ENCODE results near the gene ZNF382. TPM values are rescaled to one million over a fixed set of nuclear protein-coding genes. Genes with fewer than 3 reads are reported as not detected.

ZNF382 gene
- polyA plus RNA-seq, 1 of the 3 experiments (the other 2 are of a cell fraction) = 2.3 TPM

- Histone ChIP-seq H4K20me1 (ENCODE audit: insufficient read depth) (no peaks in the 10 kb centered on the region), H3K9me3 (no peaks in the 10 kb centered on the region), H3K9ac (peak overlapping the region; percentile 63), H3K27me3 (ENCODE audit: insufficient read depth) (no peaks in the 10 kb centered on the region), H3K4me3 (ENCODE audit: low read depth in 2 of 2, low read length in 1 of 2) (peak overlapping the region; percentile 79 to 84), H3K36me3 (replicated peaks in 1 of 2; ENCODE audit: control insufficient read depth in 1 of 2, insufficient read depth in 2 of 2, low read length in 1 of 2) (peaks cover 22 to 26% of the 10 kb centered on the region in 2 experiments), H2AFZ (ENCODE audit: low read depth) (peak overlapping the region; percentile 82), H3F3A (replicated peaks; ENCODE audit: insufficient read depth) (no peaks in the 10 kb centered on the region), H3K9me2 (no peaks in the 10 kb centered on the region), H3K4me1 (ENCODE audit: control insufficient read depth in 1 of 2, insufficient read depth in 2 of 2, low read depth in 1 of 2, low read length in 1 of 2) (peaks cover 0 to 2% of the 10 kb centered on the region in 2 experiments; a peak in 1 of 4 replicates), H3K27ac (ENCODE audit: low read depth in 2 of 2, low read length in 1 of 2) (peak overlapping the region in 1 of 2 experiments; percentile 76; a peak in 1 of 4 replicates), H3K4me2 (peak overlapping the region; percentile 67), H3K79me2 (ENCODE audit: insufficient read depth) (peaks cover 27% of the 10 kb centered on the region; the same call in 1 of the 2 replicates)
- DNase-seq = no peak
- TF ChIP-seq IRF3 (IDR thresholded peaks at IDR 0.05; ENCODE audit: low read depth, low read length) (no peak), TAF1 (IDR thresholded peaks at IDR 0.05; ENCODE audit: borderline replicate concordance, low read depth, low read length) (no peak), SMC3 (IDR thresholded peaks at IDR 0.05; ENCODE audit: low read depth, low read length) (no peak), USF1 (IDR thresholded peaks at IDR 0.05; ENCODE audit: borderline replicate concordance, low read depth) (no peak), TEAD4 (IDR thresholded peaks at IDR 0.05; ENCODE audit: borderline replicate concordance, insufficient read depth) (no peak), USF2 (IDR thresholded peaks at IDR 0.05; ENCODE audit: borderline replicate concordance, low read depth, low read length) (no peak), ZBTB33 (IDR thresholded peaks at IDR 0.05; ENCODE audit: borderline replicate concordance, low read depth) (no peak), MXI1 (IDR thresholded peaks at IDR 0.05; ENCODE audit: low read depth, low read length) (peak; percentile 21; the same call in 1 of the 2 replicates)
- ChIA-PET POLR2A (interaction anchor here (0.6 to 1.5 kb wide), 4 partner anchors 14 to 227 kb away, joined by 4 to 5 read pairs (median 4); partner anchors contain the start of genes ZFP14, ZNF260 and ZNF529), CTCF (no interaction called here)
- 8% methylated on average over 1 of the region's 1 CpG for WGBS (ENCODE audit: low lambda C conversion rate)
Measured at GRCh38 chr19:36605877-36606478, 865 bp downstream of the ZNF382 start.

- H3K79me2 ChIP-seq (ENCODE audit: insufficient read depth) = no peaks in the 10 kb centered on the region
- no peak overlapping the region for H3K4me2 ChIP-seq
- H3K9me2 ChIP-seq = no peaks in the 10 kb centered on the region
- no peaks in the 10 kb centered on the region for H3K27me3 ChIP-seq (ENCODE audit: insufficient read depth)
- H3K36me3 ChIP-seq (replicated peaks in 1 of 2; ENCODE audit: control insufficient read depth in 1 of 2, insufficient read depth in 2 of 2, low read length in 1 of 2) = peaks cover 9 to 36% of the 10 kb centered on the region in 2 experiments
- H3K4me3 ChIP-seq (ENCODE audit: low read depth in 2 of 2, low read length in 1 of 2) = no peak overlapping the region; a peak in 1 of 4 replicates
- no peaks in the 10 kb centered on the region for H3K4me1 ChIP-seq (ENCODE audit: control insufficient read depth in 1 of 2, insufficient read depth in 2 of 2, low read depth in 1 of 2, low read length in 1 of 2)
- H4K20me1 ChIP-seq (ENCODE audit: insufficient read depth) = no peaks in the 10 kb centered on the region
- H2AFZ ChIP-seq (ENCODE audit: low read depth) = no peak overlapping the region
- ChIA-PET POLR2A (no interaction called here), CTCF (interaction anchor here (1.2 kb wide), 1 partner anchor 13 kb away, joined by 3 read pairs; no protein-coding TSS in a partner anchor)
- 78% methylated on average over 5 of the region's 5 CpGs for WGBS (ENCODE audit: low lambda C conversion rate)
- no peak for DNase-seq
- no peak overlapping the region for H3K9ac ChIP-seq
- H3F3A ChIP-seq (replicated peaks; ENCODE audit: insufficient read depth) = no peaks in the 10 kb centered on the region
- peaks cover 29% of the 10 kb centered on the region; the same call in 1 of the 2 replicates for H3K9me3 ChIP-seq
- no peak overlapping the region for H3K27ac ChIP-seq (ENCODE audit: low read depth in 2 of 2, low read length in 1 of 2)
- no peak for TF ChIP-seq EP300 (IDR thresholded peaks at IDR 0.05; ENCODE audit: borderline replicate concordance in 1 of 2, low read depth in 1 of 2, low read length in 1 of 2)
- TF ChIP-seq NRF1 (IDR thresholded peaks at IDR 0.05; ENCODE audit: low read depth, low read length) = no peak
- no peak for TF ChIP-seq SIN3A (IDR thresholded peaks at IDR 0.05; ENCODE audit: borderline replicate concordance, low read depth, low read length)
- no peak for TF ChIP-seq USF2 (IDR thresholded peaks at IDR 0.05; ENCODE audit: borderline replicate concordance, low read depth, low read length)
- TF ChIP-seq REST (IDR thresholded peaks at IDR 0.05; ENCODE audit: low read depth, low read length) = no peak
- no peak for TF ChIP-seq TAF1 (IDR thresholded peaks at IDR 0.05; ENCODE audit: borderline replicate concordance, low read depth, low read length)
- TF ChIP-seq RCOR1 (IDR thresholded peaks at IDR 0.05; ENCODE audit: low read length) = no peak
- TF ChIP-seq RFX5 (IDR thresholded peaks at IDR 0.05; ENCODE audit: low read length) = no peak
- TF ChIP-seq SMC3 (IDR thresholded peaks at IDR 0.05; ENCODE audit: low read depth, low read length) = no peak
Measured at GRCh38 chr19:36627057-36627456, 21.9 kb downstream of the ZNF382 start.
